Osteoblast (primary cell): ENCODE measurements around the gene SLC38A10. TPM values are rescaled to one million over a fixed set of nuclear protein-coding genes. Genes with fewer than 3 reads are reported as not detected.

Source experiments
- DNase-seq: peaks from one replicate; pipeline ENCODE4 v3.0.0; 2011; ENCODE audit warnings: low spot score, mixed read lengths; ENCODE audit not compliant: insufficient read length; ENCODE audit errors: missing footprints
- H2AFZ ChIP-seq: 2 replicates; pipeline ENCODE4 v1.6.0; 2011; ENCODE audit warnings: mild to moderate bottlenecking, low read length
- H3K27ac ChIP-seq: 2 replicates; pipeline ENCODE4 v1.5.1; 2011; ENCODE audit warnings: mild to moderate bottlenecking, low read depth, low read length, moderate library complexity
- H3K27me3 ChIP-seq: 2 replicates; pipeline ENCODE4 v1.6.0; 2012; ENCODE audit warnings: mild to moderate bottlenecking, control low read depth, inconsistent platforms, low read length, moderate library complexity; ENCODE audit not compliant: insufficient read depth
- H3K36me3 ChIP-seq: 2 replicates; pipeline ENCODE4 v1.5.1; 2011; ENCODE audit warnings: mild to moderate bottlenecking, low read length, control low read depth, moderate library complexity; ENCODE audit not compliant: insufficient read depth
- H3K4me1 ChIP-seq: 2 replicates; pipeline ENCODE4 v1.5.1; 2011; ENCODE audit warnings: mild to moderate bottlenecking, low read length, control low read depth, moderate library complexity; ENCODE audit not compliant: insufficient read depth
- H3K4me2 ChIP-seq: 2 replicates; pipeline ENCODE4 v1.6.0; 2011; ENCODE audit warnings: mild to moderate bottlenecking, low read length; ENCODE audit not compliant: insufficient read depth
- H3K4me3 ChIP-seq: fragments of 200-600 bp; sonication (generic); 3 replicates; pipeline ENCODE4 v1.5.1; 2012; ENCODE audit warnings: mild to moderate bottlenecking, low read length, inconsistent platforms; ENCODE audit not compliant: insufficient read depth
- H3K79me2 ChIP-seq: 2 replicates; pipeline ENCODE4 v1.6.0; 2012; ENCODE audit warnings: mild to moderate bottlenecking, low read length, control low read depth, inconsistent platforms; ENCODE audit not compliant: insufficient read depth
- H3K9me3 ChIP-seq: 2 replicates; pipeline ENCODE4 v1.5.1; 2011; ENCODE audit warnings: low read depth, low read length, control low read depth
- H4K20me1 ChIP-seq: 2 replicates; pipeline ENCODE4 v1.6.0; 2012; ENCODE audit warnings: mild to moderate bottlenecking, low read length, control low read depth; ENCODE audit not compliant: insufficient read depth
- CTCF ChIP-seq: IDR thresholded peaks from 2 replicates; pipeline ENCODE4 v1.5.1; 2011; ENCODE audit warnings: mild to moderate bottlenecking, low read depth, low read length, moderate library complexity; ENCODE audit errors: extremely low read depth
- total RNA-seq: library from RNA; depleted of rRNA; stranded (reverse); fragments of >200 nt; gene quantifications from 2 replicates; pipeline ENCODE4 v1.2.3, GENCODE V29; 2012

Gene SLC38A10
- total RNA-seq, 1 donor, result 92.6 TPM

DNA sequence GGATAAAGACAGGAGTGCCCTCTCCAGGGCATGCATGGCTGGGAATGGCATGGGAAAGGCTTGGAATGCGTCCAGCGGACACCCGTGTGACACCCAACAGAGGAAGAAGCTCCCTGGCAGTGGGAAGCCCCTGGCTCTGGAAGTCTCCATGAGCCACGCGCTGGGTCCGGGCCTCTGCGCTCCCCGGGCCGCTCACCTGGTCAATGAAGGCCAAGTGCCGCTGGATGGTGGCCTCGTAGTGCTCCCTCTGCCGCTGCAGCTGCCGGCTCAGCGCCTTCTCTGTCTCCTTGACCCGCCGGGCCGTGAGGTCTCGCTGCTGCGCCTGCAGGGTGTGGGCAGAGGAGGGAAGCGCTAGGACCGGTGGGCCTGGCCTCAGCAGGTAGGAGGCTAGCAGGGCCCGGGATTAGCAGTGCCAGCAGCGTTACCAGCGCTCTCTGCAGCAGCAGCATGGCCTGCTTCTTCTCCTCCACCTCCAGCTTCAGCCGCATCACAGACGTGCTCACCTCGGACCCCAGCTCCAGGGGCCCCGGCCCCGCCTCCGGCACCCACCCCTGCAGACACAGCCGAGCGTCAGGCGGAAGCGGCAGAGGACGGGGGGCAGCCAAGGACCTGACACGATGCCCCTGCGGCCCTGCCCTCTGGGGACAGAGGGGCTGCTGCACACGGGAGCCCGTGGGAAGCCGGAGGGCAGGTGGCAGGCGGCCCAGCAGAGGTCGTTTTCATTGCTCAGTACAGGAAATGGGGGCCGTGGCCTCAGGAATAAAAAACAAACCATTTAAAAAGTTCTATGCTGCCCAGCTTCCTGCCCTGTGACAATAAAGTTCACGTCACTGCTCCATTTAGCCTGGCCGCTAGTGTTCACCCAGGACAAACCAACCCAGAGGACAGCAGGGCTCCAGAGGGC lies 98.3 kb downstream of the SLC38A10 start:
- DNase-seq, result no peak
- H3K4me1 ChIP-seq, result no peaks in the 10 kb centered on the region
- no peak overlapping the region for H3K27ac ChIP-seq
- no peak overlapping the region for H3K4me2 ChIP-seq
- no peaks in the 10 kb centered on the region for H3K27me3 ChIP-seq
- TF ChIP-seq CTCF, result no peak
- no peak overlapping the region for H3K4me3 ChIP-seq
- H2AFZ ChIP-seq, result no peak overlapping the region
- no peaks in the 10 kb centered on the region for H4K20me1 ChIP-seq
- H3K79me2 ChIP-seq, result no peaks in the 10 kb centered on the region
- H3K36me3 ChIP-seq, result no peaks in the 10 kb centered on the region
- no peaks in the 10 kb centered on the region for H3K9me3 ChIP-seq

GRCh38 chr17:81195941-81196495 lies 99.1 kb downstream of the SLC38A10 start:
- H3K4me3 ChIP-seq, result no peak overlapping the region
- no peak overlapping the region for H3K4me2 ChIP-seq
- TF ChIP-seq CTCF, result no peak
- H3K27ac ChIP-seq, result no peak overlapping the region
- DNase-seq, result no peak
- no peaks in the 10 kb centered on the region for H3K79me2 ChIP-seq
- H4K20me1 ChIP-seq, result no peaks in the 10 kb centered on the region
- no peaks in the 10 kb centered on the region for H3K36me3 ChIP-seq
- no peaks in the 10 kb centered on the region for H3K4me1 ChIP-seq
- H3K27me3 ChIP-seq, result no peaks in the 10 kb centered on the region
- H2AFZ ChIP-seq, result no peak overlapping the region
- no peaks in the 10 kb centered on the region for H3K9me3 ChIP-seq

Other genes with a start within 250 kb of the SLC38A10 start
- gene PVALEF, start 129.8 kb downstream of the SLC38A10 start, total RNA-seq, result not detected in 2 replicates
- under 0.01 TPM in 1 of 2 replicates, not detected in the other for gene AATK, start 129.1 kb downstream of the SLC38A10 start, total RNA-seq
- 7.7 and 8.7 TPM in 2 replicates for gene CEP131, start 72.3 kb downstream of the SLC38A10 start, total RNA-seq
- 16.6 and 18.0 TPM in 2 replicates for gene TEPSIN, start 56.3 kb downstream of the SLC38A10 start, total RNA-seq
- gene NDUFAF8, start 56.0 kb downstream of the SLC38A10 start, total RNA-seq, result 19.9 and 28.0 TPM in 2 replicates
- 11.2 and 11.5 TPM in 2 replicates for gene BAHCC1, start 100.2 kb upstream of the SLC38A10 start, total RNA-seq
- gene ACTG1, start 217.5 kb upstream of the SLC38A10 start, total RNA-seq, result 10,373 and 13,273 TPM in 2 replicates
- 2.9 and 5.1 TPM in 2 replicates for gene FSCN2, start 233.1 kb upstream of the SLC38A10 start, total RNA-seq